BJ (cell line): ENCODE measurements around the gene XPO6. TPM values are rescaled to one million over a fixed set of nuclear protein-coding genes. Genes with fewer than 3 reads are reported as not detected.

Experiments
- CTCF ChIA-PET: fragments of 350-600 bp; formaldehyde crosslinking; extraction: SDS; loops from one replicate; lab custom pipeline; 2021; ENCODE audit warnings: antibody characterized with exemption, inconsistent platforms; lab: Yijun Ruan, JAX
- POLR2A ChIA-PET: fragments of 300-600 bp; sonication (Branson Sonifier 250); formaldehyde crosslinking; extraction: SDS; loops from one replicate; lab custom pipeline; 2021; ENCODE audit warnings: antibody characterized with exemption; lab: Charles Lee
- DNase-seq: peaks from one replicate; pipeline ENCODE4 v3.0.0-alpha.2; 2011; ENCODE audit warnings: low read depth
- H3K27me3 ChIP-seq: 2 replicates; pipeline ENCODE4 v1.6.0; 2011; ENCODE audit warnings: low read length; ENCODE audit not compliant: control insufficient read depth, insufficient read depth
- H3K36me3 ChIP-seq: 2 replicates; pipeline ENCODE4 v1.5.1; 2011; ENCODE audit warnings: low read length; ENCODE audit not compliant: control insufficient read depth, insufficient read depth
- H3K4me3 ChIP-seq: 2 replicates; pipeline ENCODE4 v1.5.1; 2011; ENCODE audit warnings: low read depth, mild to moderate bottlenecking, control low read depth, low read length
- polyA plus RNA-seq: library from polyadenylated mRNA; depleted of rRNA; stranded (reverse); fragments of >200 nt; gene quantifications from 2 replicates; pipeline ENCODE4 v1.2.3, GENCODE V29; 2011
- TF ChIP-seq, protein P1 (sequence below): IDR thresholded peaks from 2 replicates; pipeline ENCODE4 v1.5.1; 2011; ENCODE audit warnings: low read depth, mild to moderate bottlenecking, control low read depth, inconsistent platforms, low read length, moderate library complexity; ENCODE audit not compliant: insufficient read depth

Gene XPO6
- polyA plus RNA-seq, 1 experiment = 239 TPM

DNA sequence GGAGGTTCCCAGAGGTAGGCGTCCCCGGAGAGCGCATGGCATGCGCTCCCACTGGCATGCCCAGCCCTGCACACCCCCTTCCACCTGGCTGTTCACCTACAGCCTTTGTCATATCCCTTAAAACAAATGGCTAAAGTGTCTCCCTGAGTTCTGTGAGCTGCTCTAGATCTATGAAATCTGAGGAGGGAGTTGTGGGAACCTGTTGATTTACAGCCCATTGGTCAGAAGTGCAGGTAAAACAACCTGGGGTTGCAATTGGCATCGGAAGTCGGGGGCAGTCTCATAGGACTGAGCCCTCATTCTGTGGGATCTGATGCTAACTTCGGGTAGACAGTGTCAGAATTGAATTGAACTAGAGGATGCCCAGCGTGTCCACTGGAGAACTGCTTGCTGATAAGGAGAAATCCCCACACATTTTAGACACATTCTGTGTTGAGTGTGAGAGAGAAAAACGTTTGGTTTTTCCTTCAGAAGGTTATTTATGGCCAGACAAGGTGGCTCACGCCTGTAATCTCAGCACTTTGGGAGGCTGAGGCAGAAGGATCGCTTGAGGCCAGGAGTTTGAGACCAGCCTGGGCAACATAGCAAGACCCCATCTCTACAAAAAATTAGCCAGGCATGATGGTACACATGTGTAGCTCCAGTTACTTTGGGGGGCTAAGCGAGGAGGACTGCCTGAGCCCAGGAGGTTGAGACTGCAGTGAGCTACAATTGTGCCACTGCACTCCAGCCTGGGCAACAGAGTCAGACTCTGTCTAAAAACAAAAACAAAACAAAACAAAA lies 126.2 kb downstream of the XPO6 start:
- H3K36me3 ChIP-seq = no peaks in the 10 kb centered on the region
- TF ChIP-seq, protein P1, sequence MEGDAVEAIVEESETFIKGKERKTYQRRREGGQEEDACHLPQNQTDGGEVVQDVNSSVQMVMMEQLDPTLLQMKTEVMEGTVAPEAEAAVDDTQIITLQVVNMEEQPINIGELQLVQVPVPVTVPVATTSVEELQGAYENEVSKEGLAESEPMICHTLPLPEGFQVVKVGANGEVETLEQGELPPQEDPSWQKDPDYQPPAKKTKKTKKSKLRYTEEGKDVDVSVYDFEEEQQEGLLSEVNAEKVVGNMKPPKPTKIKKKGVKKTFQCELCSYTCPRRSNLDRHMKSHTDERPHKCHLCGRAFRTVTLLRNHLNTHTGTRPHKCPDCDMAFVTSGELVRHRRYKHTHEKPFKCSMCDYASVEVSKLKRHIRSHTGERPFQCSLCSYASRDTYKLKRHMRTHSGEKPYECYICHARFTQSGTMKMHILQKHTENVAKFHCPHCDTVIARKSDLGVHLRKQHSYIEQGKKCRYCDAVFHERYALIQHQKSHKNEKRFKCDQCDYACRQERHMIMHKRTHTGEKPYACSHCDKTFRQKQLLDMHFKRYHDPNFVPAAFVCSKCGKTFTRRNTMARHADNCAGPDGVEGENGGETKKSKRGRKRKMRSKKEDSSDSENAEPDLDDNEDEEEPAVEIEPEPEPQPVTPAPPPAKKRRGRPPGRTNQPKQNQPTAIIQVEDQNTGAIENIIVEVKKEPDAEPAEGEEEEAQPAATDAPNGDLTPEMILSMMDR = no peak
- POLR2A ChIA-PET = no interaction called here
- no peak overlapping the region for H3K4me3 ChIP-seq
- CTCF ChIA-PET = interaction anchor here (1.1 kb wide), 1 partner anchor 15 kb away, joined by 5 read pairs; no protein-coding TSS in a partner anchor
- no peak for DNase-seq
- H3K27me3 ChIP-seq = no peaks in the 10 kb centered on the region

DNA sequence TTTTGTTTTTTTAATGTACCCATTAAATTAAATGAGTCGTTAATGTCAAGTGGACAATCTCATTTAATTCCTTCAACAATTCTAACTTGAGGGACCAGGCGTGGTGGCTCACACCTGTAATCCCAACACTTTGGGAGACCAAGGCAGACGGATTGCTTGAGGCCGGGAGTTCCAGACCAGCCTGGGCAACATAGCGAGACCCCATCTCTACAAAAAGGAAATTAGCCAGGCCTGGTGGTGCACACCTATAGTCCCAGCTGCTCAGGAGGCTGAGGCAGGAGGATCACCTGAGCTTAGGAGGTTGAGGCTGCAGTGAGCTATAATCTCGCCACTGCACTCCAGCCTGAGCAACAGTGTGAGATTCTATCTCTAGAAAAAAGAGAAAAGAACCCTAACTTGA lies 127.6 kb downstream of the XPO6 start:
- CTCF ChIA-PET = no interaction called here

DNA sequence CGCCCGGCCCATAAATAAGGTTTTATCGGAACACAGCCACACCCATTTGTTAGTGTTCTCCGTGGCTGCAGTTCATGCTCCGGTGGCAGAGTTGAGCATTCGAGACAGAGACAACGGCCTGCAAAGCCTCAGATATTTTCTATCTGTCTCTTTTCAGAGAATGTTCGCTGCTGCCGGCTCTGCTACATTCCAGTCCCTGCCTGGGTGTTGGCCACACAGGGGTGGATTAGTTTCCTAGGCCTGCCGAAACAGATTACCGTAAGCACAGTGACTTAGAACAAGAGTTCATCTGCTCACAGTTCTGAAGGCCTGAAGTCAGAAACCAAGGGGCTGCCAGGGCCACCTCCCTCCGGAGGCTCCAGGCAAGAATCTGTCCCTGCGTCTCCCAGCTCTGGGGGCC lies 129.1 kb downstream of the XPO6 start:
- no peaks in the 10 kb centered on the region for H3K27me3 ChIP-seq
- no peaks in the 10 kb centered on the region for H3K36me3 ChIP-seq
- TF ChIP-seq, protein P1 = no peak
- ChIA-PET POLR2A (no interaction called here), CTCF (interaction anchor here (4.2 kb wide), 1 partner anchor 12 kb away, joined by 37 read pairs; no protein-coding TSS in a partner anchor)
- H3K4me3 ChIP-seq = no peak overlapping the region
- DNase-seq = no peak

More for the DNA sequence above, 127.6 kb downstream of the XPO6 start:
- DNase-seq = no peak
- POLR2A ChIA-PET = no interaction called here
- Histone ChIP-seq H3K27me3 (no peaks in the 10 kb centered on the region), H3K4me3 (no peak overlapping the region), H3K36me3 (no peaks in the 10 kb centered on the region)
- TF ChIP-seq, protein P1 = no peak

DNA sequence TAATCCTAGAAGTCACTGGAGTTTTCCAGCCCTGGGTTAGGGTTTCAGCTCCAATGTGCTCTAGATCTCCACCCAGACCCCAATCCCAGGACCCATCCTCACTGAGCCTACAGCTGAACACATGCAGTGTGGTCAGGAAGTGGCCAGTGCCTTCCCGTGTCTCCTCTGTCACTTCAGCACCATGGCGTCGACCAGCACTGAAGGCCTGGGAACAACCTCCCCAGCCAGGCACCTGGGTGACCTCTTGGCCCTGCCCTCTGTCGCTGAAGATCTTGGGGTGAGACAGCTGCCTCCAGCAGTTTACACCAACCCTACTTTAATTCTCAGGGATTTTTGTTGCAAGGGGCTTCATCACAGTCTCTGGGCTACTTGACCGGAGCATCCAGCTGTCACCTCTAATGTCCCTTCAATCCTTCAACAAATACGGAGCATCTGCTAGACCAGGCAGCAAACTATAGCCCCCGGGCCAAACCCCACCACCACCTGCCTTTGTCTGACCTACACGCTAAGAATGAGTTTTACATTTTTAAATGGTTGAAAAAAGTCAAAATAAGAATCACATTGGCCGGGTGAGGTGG lies 130.3 kb downstream of the XPO6 start:
- POLR2A ChIA-PET = no interaction called here
- Histone ChIP-seq H3K27me3 (no peaks in the 10 kb centered on the region; the same call in none of the 2 replicates), H3K4me3 (no peak overlapping the region), H3K36me3 (no peaks in the 10 kb centered on the region)
- TF ChIP-seq, protein P1 = no peak
- CTCF ChIA-PET = interaction anchor here (3.0 to 4.2 kb wide), 2 partner anchors 10 kb away, joined by 12 to 37 read pairs; no protein-coding TSS in a partner anchor
- no peak for DNase-seq

DNA sequence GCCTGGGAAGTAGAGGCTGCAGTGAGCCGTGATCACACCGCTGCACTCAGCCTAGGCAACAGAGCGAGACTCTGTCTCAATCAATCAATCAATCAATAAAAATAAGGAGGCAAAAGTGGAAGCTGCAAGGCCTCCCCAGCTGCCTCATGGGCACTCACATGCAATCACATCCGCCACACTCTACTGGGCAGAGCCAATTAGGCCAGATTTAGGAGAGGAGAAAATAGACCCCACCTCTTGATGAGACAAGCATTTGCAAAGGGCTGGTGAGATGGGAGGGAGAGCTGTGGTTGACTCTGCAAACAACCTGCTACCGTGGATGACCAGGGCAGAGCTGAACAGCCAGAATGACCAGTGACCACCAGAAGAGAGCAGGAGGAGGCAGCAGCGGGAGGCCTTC lies 133.5 kb downstream of the XPO6 start:
- DNase-seq = no peak
- H3K36me3 ChIP-seq = no peaks in the 10 kb centered on the region
- POLR2A ChIA-PET = no interaction called here
- TF ChIP-seq, protein P1 = no peak
- CTCF ChIA-PET = no interaction called here
- peaks cover 1% of the 10 kb centered on the region for H3K27me3 ChIP-seq
- no peak overlapping the region for H3K4me3 ChIP-seq
